ENCODE results near the gene NDC1.

The NDC1 gene

GRCh38 chr1:53740621-53741105, 97.4 kb downstream of the NDC1 start:
- ATAC-seq: no peak
- TF ChIP-seq POU6F1 (CRISPR knock-in tag; IDR thresholded peaks at IDR 0.05; ENCODE audit: borderline replicate concordance, low read depth): no peak
- TF ChIP-seq ZFP30 (CRISPR knock-in tag; IDR thresholded peaks at IDR 0.05): no peak
- no peak for TF ChIP-seq TCF4 (CRISPR knock-in tag; IDR thresholded peaks at IDR 0.05; ENCODE audit: borderline replicate concordance)
- no peak for TF ChIP-seq CSRNP3 (CRISPR knock-in tag; IDR thresholded peaks at IDR 0.05)

- peak; percentile 98 for ATAC-seq
- no peak for TF ChIP-seq ZC3H10 (CRISPR knock-in tag; IDR thresholded peaks at IDR 0.05)
Observed at GRCh38 chr1:53739109-53739681, 98.9 kb downstream of the NDC1 start, which contains the start of gene GLIS1. TSS of gene GLIS1 (minus strand) at chr1:53739164. CDS start at chr1:53738064, 1,100 bp downstream.

- TF ChIP-seq ZNF565 (CRISPR knock-in tag; conservative IDR thresholded peaks at IDR 0.05; ENCODE audit: low read depth) (no peak), RARB (CRISPR knock-in tag; IDR thresholded peaks at IDR 0.05) (no peak), CSRNP3 (CRISPR knock-in tag; IDR thresholded peaks at IDR 0.05) (no peak), ZNF70 (CRISPR knock-in tag; IDR thresholded peaks at IDR 0.05) (no peak), SNAI2 (CRISPR knock-in tag; IDR thresholded peaks at IDR 0.05) (no peak)
- ATAC-seq: peak; percentile 18; the same call in 1 of the 3 replicates
Observed at GRCh38 chr1:53738205-53739108, 99.6 kb downstream of the NDC1 start.

GRCh38 chr1:53737648-53738204, 100.4 kb downstream of the NDC1 start:
- TF ChIP-seq ZC3H10 (CRISPR knock-in tag; IDR thresholded peaks at IDR 0.05) (no peak), SNAI2 (CRISPR knock-in tag; IDR thresholded peaks at IDR 0.05) (no peak), ZFP30 (CRISPR knock-in tag; IDR thresholded peaks at IDR 0.05) (no peak), ZNF8 (CRISPR knock-in tag; IDR thresholded peaks at IDR 0.05) (no peak), PPARA (CRISPR knock-in tag; IDR thresholded peaks at IDR 0.05; ENCODE audit: borderline replicate concordance) (no peak), OSR1 (CRISPR knock-in tag; IDR thresholded peaks at IDR 0.05) (no peak), POU6F1 (CRISPR knock-in tag; IDR thresholded peaks at IDR 0.05; ENCODE audit: borderline replicate concordance, low read depth) (no peak), GLIS3 (CRISPR knock-in tag; IDR thresholded peaks at IDR 0.05) (no peak), RARB (CRISPR knock-in tag; IDR thresholded peaks at IDR 0.05) (no peak)
- no peak for ATAC-seq

- ATAC-seq: no peak
- TF ChIP-seq ZC3H10 (CRISPR knock-in tag; IDR thresholded peaks at IDR 0.05) (no peak), TOX (CRISPR knock-in tag; IDR thresholded peaks at IDR 0.05; ENCODE audit: borderline replicate concordance) (no peak), ZNF70 (CRISPR knock-in tag; IDR thresholded peaks at IDR 0.05) (no peak), ZFP30 (CRISPR knock-in tag; IDR thresholded peaks at IDR 0.05) (no peak), BACH2 (CRISPR knock-in tag; IDR thresholded peaks at IDR 0.05; ENCODE audit: borderline replicate concordance) (no peak), PATZ1 (CRISPR knock-in tag; IDR thresholded peaks at IDR 0.05; ENCODE audit: borderline replicate concordance) (no peak), CSDC2 (CRISPR knock-in tag; IDR thresholded peaks at IDR 0.05) (no peak), RARB (CRISPR knock-in tag; IDR thresholded peaks at IDR 0.05) (no peak), OSR1 (CRISPR knock-in tag; IDR thresholded peaks at IDR 0.05) (no peak), POU6F1 (CRISPR knock-in tag; IDR thresholded peaks at IDR 0.05; ENCODE audit: borderline replicate concordance, low read depth) (no peak), CREB5 (CRISPR knock-in tag; IDR thresholded peaks at IDR 0.05; ENCODE audit: low read depth) (no peak), ISL1 (CRISPR knock-in tag; IDR thresholded peaks at IDR 0.05) (no peak), GLIS3 (CRISPR knock-in tag; IDR thresholded peaks at IDR 0.05) (no peak), ZNF565 (CRISPR knock-in tag; conservative IDR thresholded peaks at IDR 0.05; ENCODE audit: low read depth) (no peak)
Observed at GRCh38 chr1:53736290-53736689, 101.8 kb downstream of the NDC1 start.

Measured in SK-N-SH treated with all-trans-retinoic acid at 6 μM for 48 hours (cell line).